Activated CD8-positive, alpha-beta T cell treated with anti-CD3 and anti-CD28 coated beads for 36 hours (primary cell): ENCODE measurements around the gene MN1. TPM values are rescaled to one million over a fixed set of nuclear protein-coding genes. Genes with fewer than 3 reads are reported as not detected.

Experiments
- ATAC-seq: fragments of 200-7000 bp; cut with Tn5 transposase; one replicate; pipeline ENCODE4 v1.10.0; 2021; ENCODE audit warnings: mild to moderate bottlenecking, moderate library complexity
- CTCF ChIA-PET: fragments of 350-600 bp; sonication (Branson Sonifier 250); formaldehyde crosslinking; loops from one replicate; lab custom pipeline; 2021; ENCODE audit warnings: antibody characterized with exemption; lab: Charles Lee
- POLR2A ChIA-PET: fragments of 350-600 bp; sonication (Branson Sonifier 250); formaldehyde crosslinking; loops from one replicate; lab custom pipeline; 2021; ENCODE audit warnings: antibody characterized with exemption; lab: Charles Lee
- DNase-seq: peaks from one replicate; pipeline ENCODE4 v3.0.0-alpha.2; 2020
- H3K27ac Mint-ChIP-seq: one replicate; pipeline ENCODE4 v1.8.0; 2021; ENCODE audit warnings: mild to moderate bottlenecking, mixed read lengths
- H3K27me3 Mint-ChIP-seq: one replicate; pipeline ENCODE4 v1.8.0; 2021; ENCODE audit warnings: mixed read lengths
- H3K36me3 Mint-ChIP-seq: one replicate; pipeline ENCODE4 v1.8.0; 2021; ENCODE audit warnings: low read depth, mixed read lengths
- H3K4me1 Mint-ChIP-seq: one replicate; pipeline ENCODE4 v1.8.0; 2021; ENCODE audit warnings: low read depth, mixed read lengths
- H3K4me3 Mint-ChIP-seq: one replicate; pipeline ENCODE4 v1.8.0; 2021; ENCODE audit warnings: mild to moderate bottlenecking, moderate library complexity, mixed read lengths
- H3K9me3 Mint-ChIP-seq: one replicate; pipeline ENCODE4 v1.8.0; 2021; ENCODE audit warnings: mixed read lengths
- CTCF ChIP-seq: fragments of 200-600 bp; IDR thresholded peaks from one replicate; pipeline ENCODE4 v1.8.0; 2022; ENCODE audit warnings: antibody characterized with exemption, mild to moderate bottlenecking
- intact Hi-C: fragments of 100-400 bp; cut with micrococcal nuclease; formaldehyde crosslinking; loops from one replicate; pipeline ENCODE4 v1.10.0; 2022
- total RNA-seq, 2 experiments: library from RNA; stranded (reverse); gene quantifications; one replicate each; pipeline ENCODE4 v1.2.3, GENCODE V29; 2021

The MN1 gene
- total RNA-seq, 2 experiments from 2014 or later: 0.11 to 0.16 TPM

- H3K9me3 Mint-ChIP-seq: no peaks in the 10 kb centered on the region
- H3K27me3 Mint-ChIP-seq: peaks cover 3% of the 10 kb centered on the region
- H3K4me3 Mint-ChIP-seq: no peak overlapping the region
- ATAC-seq: no peak
- TF ChIP-seq CTCF: no peak
- POLR2A ChIA-PET: no interaction called here
- no peak for DNase-seq
- H3K27ac Mint-ChIP-seq: no peak overlapping the region
- peaks cover 6% of the 10 kb centered on the region for H3K4me1 Mint-ChIP-seq
- H3K36me3 Mint-ChIP-seq: no peaks in the 10 kb centered on the region
- intact Hi-C loops: no loop called here
- CTCF ChIA-PET: interaction anchor here (0.7 to 1.0 kb wide), 2 partner anchors 10 to 15 kb away, joined by 3 read pairs; no protein-coding TSS in a partner anchor
These were observed 52.8 kb downstream of the MN1 start for GRCh38 chr22:27748751-27749191.

GRCh38 chr22:27748349-27748748 is 53.2 kb downstream of the MN1 start:
- no peak for DNase-seq
- Mint-ChIP-seq H3K4me1 (peaks cover 6% of the 10 kb centered on the region), H3K27me3 (peaks cover 3% of the 10 kb centered on the region), H3K36me3 (no peaks in the 10 kb centered on the region), H3K4me3 (no peak overlapping the region), H3K27ac (no peak overlapping the region), H3K9me3 (no peaks in the 10 kb centered on the region)
- no peak for TF ChIP-seq CTCF
- no peak for ATAC-seq
- intact Hi-C loops: no loop called here
- ChIA-PET CTCF (interaction anchor here (0.7 to 1.0 kb wide), 2 partner anchors 10 to 15 kb away, joined by 3 read pairs; no protein-coding TSS in a partner anchor), POLR2A (no interaction called here)

- ATAC-seq (no peak), DNase-seq (no peak)
- H3K4me1 Mint-ChIP-seq: peaks cover 6% of the 10 kb centered on the region
- ChIA-PET POLR2A (no interaction called here), CTCF (interaction anchor here (0.7 kb wide), 1 partner anchor 11 kb away, joined by 3 read pairs; no protein-coding TSS in a partner anchor)
- no peaks in the 10 kb centered on the region for H3K9me3 Mint-ChIP-seq
- H3K36me3 Mint-ChIP-seq: no peaks in the 10 kb centered on the region
- no peak overlapping the region for H3K27ac Mint-ChIP-seq
- no peak for TF ChIP-seq CTCF
- intact Hi-C loops: no loop called here
- H3K4me3 Mint-ChIP-seq: no peak overlapping the region
- H3K27me3 Mint-ChIP-seq: peaks cover 3% of the 10 kb centered on the region
These were observed 53.9 kb downstream of the MN1 start for GRCh38 chr22:27747396-27748221.

- no peak for ATAC-seq
- peaks cover 6% of the 10 kb centered on the region for H3K4me1 Mint-ChIP-seq
- H3K36me3 Mint-ChIP-seq: no peaks in the 10 kb centered on the region
- H3K4me3 Mint-ChIP-seq: no peak overlapping the region
- ChIA-PET POLR2A (no interaction called here), CTCF (no interaction called here)
- H3K27ac Mint-ChIP-seq: no peak overlapping the region
- no peak for DNase-seq
- H3K27me3 Mint-ChIP-seq: peaks cover 3% of the 10 kb centered on the region
- intact Hi-C loops: no loop called here
- no peak for TF ChIP-seq CTCF
- H3K9me3 Mint-ChIP-seq: no peaks in the 10 kb centered on the region
These were observed 54.6 kb downstream of the MN1 start for GRCh38 chr22:27746918-27747317.

- no peak overlapping the region for H3K27ac Mint-ChIP-seq
- peaks cover 6% of the 10 kb centered on the region for H3K4me1 Mint-ChIP-seq
- ChIA-PET CTCF (no interaction called here), POLR2A (no interaction called here)
- H3K36me3 Mint-ChIP-seq: no peaks in the 10 kb centered on the region
- peaks cover 3% of the 10 kb centered on the region for H3K27me3 Mint-ChIP-seq
- intact Hi-C loops: no loop called here
- no peak for ATAC-seq
- H3K9me3 Mint-ChIP-seq: no peaks in the 10 kb centered on the region
- DNase-seq: no peak
- H3K4me3 Mint-ChIP-seq: no peak overlapping the region
- no peak for TF ChIP-seq CTCF
These were observed 55.7 kb downstream of the MN1 start for GRCh38 chr22:27745809-27746208.
